Endothelial cell (in vitro differentiated cells): ENCODE results near the gene IPO4. TPM values are rescaled to one million over a fixed set of nuclear protein-coding genes. Genes with fewer than 3 reads are reported as not detected.

Experiments used
- DNase-seq: peaks from one replicate; pipeline ENCODE4 v3.0.0; 2021; ENCODE audit warnings: low spot score
- H3K27ac Mint-ChIP-seq: one replicate; pipeline ENCODE4 v1.8.0; 2021; ENCODE audit warnings: mixed read lengths, inconsistent platforms; ENCODE audit not compliant: unreplicated experiment
- H3K27me3 Mint-ChIP-seq: one replicate; pipeline ENCODE4 v1.8.0; 2021; ENCODE audit warnings: mild to moderate bottlenecking, moderate library complexity, mixed read lengths, inconsistent platforms; ENCODE audit not compliant: unreplicated experiment
- H3K36me3 Mint-ChIP-seq: one replicate; pipeline ENCODE4 v1.8.0; 2021; ENCODE audit warnings: mild to moderate bottlenecking, low read depth, mixed read lengths, inconsistent platforms; ENCODE audit not compliant: unreplicated experiment
- H3K4me1 Mint-ChIP-seq: one replicate; pipeline ENCODE4 v1.8.0; 2021; ENCODE audit warnings: mild to moderate bottlenecking, mixed read lengths, inconsistent platforms; ENCODE audit not compliant: unreplicated experiment
- H3K4me3 Mint-ChIP-seq: one replicate; pipeline ENCODE4 v1.8.0; 2021; ENCODE audit warnings: mild to moderate bottlenecking, mixed read lengths, inconsistent platforms; ENCODE audit not compliant: unreplicated experiment
- H3K9me3 Mint-ChIP-seq: one replicate; pipeline ENCODE4 v1.8.0; 2021; ENCODE audit warnings: mixed read lengths, inconsistent platforms; ENCODE audit not compliant: unreplicated experiment
- CTCF ChIP-seq: fragments of 200-600 bp; sonication (generic); IDR thresholded peaks from one replicate; pipeline ENCODE4 v1.5.0; 2021; ENCODE audit warnings: antibody characterized with exemption; ENCODE audit not compliant: unreplicated experiment
- total RNA-seq: library from RNA; stranded (reverse); fragmentation: NEBNext Ultra II Directional; extraction: Animal tissue kit (Norgen Biotek cat#: 25700); gene quantifications from one replicate; pipeline ENCODE4 v1.2.1, GENCODE V29; 2021; ENCODE audit not compliant: unreplicated experiment

IPO4 gene
- total RNA-seq, 1 donor from 2014 or later = 29.0 TPM

- H3K27me3 Mint-ChIP-seq = peaks cover 15% of the 10 kb centered on the region
- no peak for DNase-seq
- peak overlapping the region; percentile 40 for H3K4me3 Mint-ChIP-seq
- peak overlapping the region; percentile 17 for H3K27ac Mint-ChIP-seq
- peaks cover 23% of the 10 kb centered on the region for H3K4me1 Mint-ChIP-seq
- TF ChIP-seq CTCF = no peak
- H3K9me3 Mint-ChIP-seq = no peaks in the 10 kb centered on the region
- peaks cover 34% of the 10 kb centered on the region for H3K36me3 Mint-ChIP-seq
These were observed 10.4 kb upstream of the IPO4 start for GRCh38 chr14:24198814-24199524.

- H3K4me3 Mint-ChIP-seq = peak overlapping the region; percentile 83
- no peak for DNase-seq
- H3K4me1 Mint-ChIP-seq = peaks cover 24% of the 10 kb centered on the region
- TF ChIP-seq CTCF = no peak
- peak overlapping the region; percentile 82 for H3K27ac Mint-ChIP-seq
- peaks cover 36% of the 10 kb centered on the region for H3K36me3 Mint-ChIP-seq
- H3K27me3 Mint-ChIP-seq = peaks cover 21% of the 10 kb centered on the region
- no peaks in the 10 kb centered on the region for H3K9me3 Mint-ChIP-seq
These were observed 8.4 kb upstream of the IPO4 start for GRCh38 chr14:24197056-24197450.

GRCh38 chr14:24196071-24197055, 7.7 kb upstream of the IPO4 start:
- peaks cover 24% of the 10 kb centered on the region for H3K4me1 Mint-ChIP-seq
- no peaks in the 10 kb centered on the region for H3K9me3 Mint-ChIP-seq
- TF ChIP-seq CTCF = no peak
- peaks cover 21% of the 10 kb centered on the region for H3K27me3 Mint-ChIP-seq
- peaks cover 35% of the 10 kb centered on the region for H3K36me3 Mint-ChIP-seq
- DNase-seq = no peak
- peak overlapping the region; percentile 97 for H3K4me3 Mint-ChIP-seq
- H3K27ac Mint-ChIP-seq = peak overlapping the region; percentile 98

GRCh38 chr14:24195186-24196070, 6.8 kb upstream of the IPO4 start, which contains the start of gene TM9SF1:
TM9SF1 (minus strand) TSS chr14:24195441; CDS start chr14:24195019, 422 bp downstream.
- Mint-ChIP-seq H3K4me3 (peak within 1 kb of the TSS; percentile 97), H3K4me1 (peaks cover 24% of the 10 kb centered on the region), H3K36me3 (peaks cover 33% of the 10 kb centered on the region), H3K27ac (peak within 1 kb of the TSS; percentile 98), H3K27me3 (peaks cover 21% of the 10 kb centered on the region), H3K9me3 (no peaks in the 10 kb centered on the region)
- peak; percentile 77 for DNase-seq
- no peak for TF ChIP-seq CTCF
